Ishikawa (cell line): ENCODE results near the gene NUDT9.

Experiments used
- CEBPB ChIP-seq: IDR thresholded peaks from 2 replicates; pipeline ENCODE4 v1.6.1; 2012
- CREB1 ChIP-seq: IDR thresholded peaks from 2 replicates; pipeline ENCODE4 v1.6.1; 2012; ENCODE audit warnings: low read depth
- EGR1 ChIP-seq: IDR thresholded peaks from 2 replicates; pipeline ENCODE4 v1.6.1; 2012
- EP300 ChIP-seq: IDR thresholded peaks from 2 replicates; pipeline ENCODE4 v1.6.1; 2012; ENCODE audit warnings: borderline replicate concordance
- FOXM1 ChIP-seq: IDR thresholded peaks from 2 replicates; pipeline ENCODE4 v1.6.1; 2012; ENCODE audit warnings: low read depth, borderline replicate concordance
- NFIC ChIP-seq: IDR thresholded peaks from 2 replicates; pipeline ENCODE4 v1.6.1; 2012
- RAD21 ChIP-seq: IDR thresholded peaks from 2 replicates; pipeline ENCODE4 v1.6.1; 2012; ENCODE audit warnings: low read depth
- TAF1 ChIP-seq: IDR thresholded peaks from 2 replicates; pipeline ENCODE4 v1.6.1; 2012; ENCODE audit warnings: low read depth, mild to moderate bottlenecking
- TCF12 ChIP-seq: IDR thresholded peaks from 2 replicates; pipeline ENCODE4 v1.6.1; 2012; ENCODE audit warnings: low read depth
- TEAD4 ChIP-seq: IDR thresholded peaks from 2 replicates; pipeline ENCODE4 v1.6.1; 2012
- YY1 ChIP-seq: IDR thresholded peaks from 2 replicates; pipeline ENCODE4 v1.6.1; 2012; ENCODE audit warnings: low read depth
- ZBTB7A ChIP-seq: IDR thresholded peaks from 2 replicates; pipeline ENCODE4 v1.6.1; 2012; ENCODE audit warnings: low read depth
- TF ChIP-seq, protein P1 (sequence below): IDR thresholded peaks from 2 replicates; pipeline ENCODE4 v1.6.1; 2012
- TF ChIP-seq, protein P2 (sequence below): IDR thresholded peaks from 2 replicates; pipeline ENCODE4 v1.6.1; 2012
- TF ChIP-seq, protein P3 (sequence below): IDR thresholded peaks from 2 replicates; pipeline ENCODE4 v1.6.1; 2012; ENCODE audit warnings: low read depth, mild to moderate bottlenecking

NUDT9 gene

GRCh38 chr4:87392183-87392582 is 30.2 kb upstream of the NUDT9 start:
- TF ChIP-seq EP300 (no peak), CEBPB (no peak), TEAD4 (no peak), FOXM1 (no peak), NFIC (no peak), RAD21 (no peak), TCF12 (no peak), CREB1 (no peak), ZBTB7A (no peak), TAF1 (no peak), YY1 (no peak), EGR1 (no peak)
- TF ChIP-seq, protein P1, sequence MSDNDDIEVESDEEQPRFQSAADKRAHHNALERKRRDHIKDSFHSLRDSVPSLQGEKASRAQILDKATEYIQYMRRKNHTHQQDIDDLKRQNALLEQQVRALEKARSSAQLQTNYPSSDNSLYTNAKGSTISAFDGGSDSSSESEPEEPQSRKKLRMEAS: no peak
- TF ChIP-seq, protein P2, sequence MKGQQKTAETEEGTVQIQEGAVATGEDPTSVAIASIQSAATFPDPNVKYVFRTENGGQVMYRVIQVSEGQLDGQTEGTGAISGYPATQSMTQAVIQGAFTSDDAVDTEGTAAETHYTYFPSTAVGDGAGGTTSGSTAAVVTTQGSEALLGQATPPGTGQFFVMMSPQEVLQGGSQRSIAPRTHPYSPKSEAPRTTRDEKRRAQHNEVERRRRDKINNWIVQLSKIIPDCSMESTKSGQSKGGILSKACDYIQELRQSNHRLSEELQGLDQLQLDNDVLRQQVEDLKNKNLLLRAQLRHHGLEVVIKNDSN: no peak
- TF ChIP-seq, protein P3, sequence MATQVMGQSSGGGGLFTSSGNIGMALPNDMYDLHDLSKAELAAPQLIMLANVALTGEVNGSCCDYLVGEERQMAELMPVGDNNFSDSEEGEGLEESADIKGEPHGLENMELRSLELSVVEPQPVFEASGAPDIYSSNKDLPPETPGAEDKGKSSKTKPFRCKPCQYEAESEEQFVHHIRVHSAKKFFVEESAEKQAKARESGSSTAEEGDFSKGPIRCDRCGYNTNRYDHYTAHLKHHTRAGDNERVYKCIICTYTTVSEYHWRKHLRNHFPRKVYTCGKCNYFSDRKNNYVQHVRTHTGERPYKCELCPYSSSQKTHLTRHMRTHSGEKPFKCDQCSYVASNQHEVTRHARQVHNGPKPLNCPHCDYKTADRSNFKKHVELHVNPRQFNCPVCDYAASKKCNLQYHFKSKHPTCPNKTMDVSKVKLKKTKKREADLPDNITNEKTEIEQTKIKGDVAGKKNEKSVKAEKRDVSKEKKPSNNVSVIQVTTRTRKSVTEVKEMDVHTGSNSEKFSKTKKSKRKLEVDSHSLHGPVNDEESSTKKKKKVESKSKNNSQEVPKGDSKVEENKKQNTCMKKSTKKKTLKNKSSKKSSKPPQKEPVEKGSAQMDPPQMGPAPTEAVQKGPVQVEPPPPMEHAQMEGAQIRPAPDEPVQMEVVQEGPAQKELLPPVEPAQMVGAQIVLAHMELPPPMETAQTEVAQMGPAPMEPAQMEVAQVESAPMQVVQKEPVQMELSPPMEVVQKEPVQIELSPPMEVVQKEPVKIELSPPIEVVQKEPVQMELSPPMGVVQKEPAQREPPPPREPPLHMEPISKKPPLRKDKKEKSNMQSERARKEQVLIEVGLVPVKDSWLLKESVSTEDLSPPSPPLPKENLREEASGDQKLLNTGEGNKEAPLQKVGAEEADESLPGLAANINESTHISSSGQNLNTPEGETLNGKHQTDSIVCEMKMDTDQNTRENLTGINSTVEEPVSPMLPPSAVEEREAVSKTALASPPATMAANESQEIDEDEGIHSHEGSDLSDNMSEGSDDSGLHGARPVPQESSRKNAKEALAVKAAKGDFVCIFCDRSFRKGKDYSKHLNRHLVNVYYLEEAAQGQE: no peak

DNA sequence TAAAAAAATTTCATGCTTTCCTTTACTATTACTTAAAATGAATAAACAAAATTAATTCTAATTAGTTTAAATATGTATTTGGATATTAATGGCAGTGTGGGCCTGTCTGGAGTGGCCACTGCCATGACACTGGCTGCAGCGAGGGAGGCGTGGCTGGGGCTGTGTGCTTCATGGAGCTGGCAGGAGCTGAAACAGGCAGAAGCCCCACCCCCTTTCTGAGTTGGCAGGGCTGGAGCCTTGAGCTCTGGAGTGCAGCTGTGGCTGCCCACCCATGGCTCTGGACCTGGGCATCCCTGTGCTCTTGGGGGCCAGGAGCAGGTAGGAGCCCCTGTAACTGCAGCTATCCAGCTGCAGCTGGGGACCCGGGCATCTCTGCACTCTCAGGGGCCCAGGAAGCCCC is 23.2 kb upstream of the NUDT9 start:
- no peak for TF ChIP-seq ZBTB7A
- no peak for TF ChIP-seq TAF1
- no peak for TF ChIP-seq YY1
- no peak for TF ChIP-seq TCF12
- TF ChIP-seq RAD21: no peak
- TF ChIP-seq, protein P2: no peak
- TF ChIP-seq, protein P1: no peak
- TF ChIP-seq CEBPB: no peak
- TF ChIP-seq NFIC: no peak

DNA sequence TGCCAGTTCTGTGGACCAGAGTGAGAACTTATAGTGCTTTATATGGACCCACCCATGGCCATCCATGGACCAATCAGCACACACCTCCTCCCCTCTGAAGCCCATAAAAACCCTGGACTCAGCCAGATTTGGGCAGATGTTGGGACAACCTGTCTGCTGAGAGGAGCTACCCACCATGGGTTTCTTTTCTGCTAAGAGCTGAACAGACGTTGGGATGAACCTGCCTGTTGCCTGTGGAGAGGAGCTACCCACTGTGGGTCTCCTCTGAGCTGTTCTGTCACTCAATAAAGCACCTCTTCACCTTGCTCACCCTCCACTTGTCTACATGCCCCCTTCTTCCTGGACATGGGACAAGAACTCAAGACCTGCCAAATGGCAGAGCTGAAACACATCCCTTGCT is 22.4 kb upstream of the NUDT9 start:
- TF ChIP-seq NFIC (no peak), FOXM1 (no peak), EP300 (no peak), TEAD4 (no peak), ZBTB7A (no peak), CEBPB (no peak), RAD21 (no peak), TAF1 (no peak), YY1 (no peak), CREB1 (no peak), TCF12 (no peak), EGR1 (no peak)
- TF ChIP-seq, protein P3: no peak
- TF ChIP-seq, protein P1: no peak
- TF ChIP-seq, protein P2: no peak

DNA sequence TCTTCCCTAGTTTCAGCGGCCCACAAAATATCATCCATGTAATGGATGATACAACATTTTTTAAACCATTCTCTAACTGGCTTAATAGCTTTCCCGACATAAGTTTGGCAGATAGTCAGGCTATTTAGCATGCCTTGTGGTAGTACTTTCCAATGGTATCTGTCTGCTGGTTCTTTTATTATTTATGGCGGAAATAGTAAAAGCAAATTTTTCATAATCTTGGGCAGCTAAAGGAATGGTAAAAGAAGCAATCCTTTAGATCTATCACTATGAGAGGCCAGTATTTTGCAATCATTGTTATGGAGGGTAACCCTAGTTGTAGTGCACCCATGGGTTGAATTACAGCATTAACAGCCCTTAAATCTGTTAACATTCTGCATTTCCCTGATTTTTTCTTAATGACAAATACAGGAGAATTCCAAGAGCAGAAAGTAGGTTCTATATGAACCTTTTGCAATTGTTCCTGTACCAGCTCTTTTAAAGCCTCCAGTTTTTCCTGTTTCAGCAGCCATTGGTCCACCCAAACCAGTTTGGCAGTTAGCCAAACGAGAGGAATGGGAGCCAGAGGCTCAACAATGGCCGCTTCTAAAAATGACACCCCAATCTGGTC is 17.1 kb upstream of the NUDT9 start:
- TF ChIP-seq CREB1 (no peak), EGR1 (no peak), FOXM1 (no peak), EP300 (no peak), CEBPB (no peak), YY1 (no peak)

GRCh38 chr4:87406462-87406861 is 15.9 kb upstream of the NUDT9 start:
- TF ChIP-seq NFIC (no peak), RAD21 (no peak), EGR1 (no peak), CEBPB (no peak), CREB1 (no peak), FOXM1 (no peak), YY1 (no peak), TAF1 (no peak), ZBTB7A (no peak)
- TF ChIP-seq, protein P1: no peak
- TF ChIP-seq, protein P2: no peak
- TF ChIP-seq, protein P3: no peak
